GM19395 (cell line): ENCODE data around the gene PHACTR2.

ENCODE experiments used
- ATAC-seq: cut with Tn5 transposase; IDR thresholded peaks from one replicate; pipeline ENCODE4 v1.9.1; 2021; ENCODE audit warnings: mild to moderate bottlenecking, moderate library complexity; ENCODE audit not compliant: unreplicated experiment

Gene PHACTR2

GRCh38 chr6:143674483-143675381, 3.0 kb upstream of the PHACTR2 start:
- no peak for ATAC-seq

DNA sequence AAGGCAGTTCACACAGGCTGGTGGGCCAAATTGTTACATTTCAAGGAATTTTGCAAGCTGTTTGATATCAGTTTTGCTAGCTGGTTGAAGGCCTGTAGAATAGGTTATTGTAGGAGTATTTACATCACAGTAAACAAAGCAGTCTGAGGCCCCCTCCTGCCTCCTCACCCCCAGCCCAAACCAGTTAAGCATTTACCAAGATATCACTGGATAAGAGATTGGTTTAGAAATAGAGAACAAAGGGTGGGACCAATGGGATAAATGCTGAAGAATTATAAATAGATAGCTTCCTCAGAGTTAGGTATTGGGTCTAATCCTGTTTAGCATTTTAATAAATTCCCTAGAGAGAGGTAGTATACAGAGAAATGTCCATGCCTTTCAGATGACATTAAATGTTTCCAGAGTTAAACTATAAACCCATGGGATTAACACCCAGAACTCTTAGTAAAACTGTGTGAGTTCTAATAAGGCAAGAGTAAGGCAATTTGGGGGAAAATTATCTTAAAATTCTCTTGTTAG, 2.3 kb upstream of the PHACTR2 start:
- ATAC-seq: no peak

- ATAC-seq: no peak
Measured at GRCh38 chr6:143675946-143676345, 1.8 kb upstream of the PHACTR2 start.

- no peak for ATAC-seq
Measured at GRCh38 chr6:143676437-143677045, 1.2 kb upstream of the PHACTR2 start.

DNA sequence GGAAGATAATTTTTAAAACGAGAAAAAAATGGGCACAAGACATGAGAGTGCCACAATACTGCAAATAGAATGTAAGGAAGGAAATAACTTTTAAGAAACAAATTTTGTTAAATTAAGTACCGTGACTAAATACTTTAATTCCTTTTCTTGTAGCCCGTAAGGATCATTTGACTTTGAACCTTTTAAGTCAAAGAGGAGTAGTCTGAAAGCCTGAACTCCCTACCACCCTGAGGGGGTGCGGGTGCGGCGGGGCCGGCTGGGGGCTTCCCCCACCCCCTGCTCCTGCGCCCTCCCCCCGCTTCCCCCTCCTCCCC, 231 bp upstream of the PHACTR2 start:
- ATAC-seq: no peak

GRCh38 chr6:143679041-143679440, 1.3 kb downstream of the PHACTR2 start:
- no peak for ATAC-seq

DNA sequence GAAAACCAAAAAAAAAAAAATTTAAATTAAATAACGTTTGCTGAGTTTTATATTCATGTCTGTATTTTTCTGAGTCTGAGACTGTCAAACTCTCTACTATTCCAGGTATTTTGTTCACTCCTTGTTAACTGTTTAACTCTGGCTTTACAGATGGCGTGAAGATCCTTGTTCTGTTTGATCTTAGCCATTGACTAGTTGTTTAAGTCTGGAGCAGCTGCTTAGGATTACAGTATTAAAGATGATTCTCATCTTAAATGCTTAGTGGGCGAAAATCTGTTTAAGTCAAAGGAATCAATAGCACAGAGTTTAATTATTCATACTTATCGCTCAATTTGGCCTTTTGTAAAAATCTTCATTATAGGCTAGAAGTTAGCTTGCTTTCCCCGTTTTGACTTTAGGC, 2.4 kb downstream of the PHACTR2 start:
- ATAC-seq: no peak

- ATAC-seq: no peak
Measured at GRCh38 chr6:143682805-143683204, 5.0 kb downstream of the PHACTR2 start.

DNA sequence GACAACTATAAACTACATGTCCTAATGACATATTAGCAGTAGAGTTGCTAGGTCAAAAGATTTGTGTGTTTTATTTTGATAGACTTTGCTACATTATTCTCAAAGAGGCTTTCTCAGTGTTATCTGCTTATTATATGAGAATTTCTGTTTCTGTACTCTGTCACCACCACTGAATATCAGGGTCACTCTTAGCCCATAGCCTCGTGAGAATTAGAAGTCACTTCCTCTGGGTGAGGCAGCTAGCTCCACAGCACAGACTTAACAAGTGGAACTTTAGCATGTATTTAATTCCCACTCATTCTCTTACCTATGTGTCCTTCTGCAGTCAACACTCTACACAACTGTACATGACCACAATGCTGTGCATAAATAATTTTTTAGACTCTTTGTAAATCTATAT, 6.7 kb downstream of the PHACTR2 start:
- no peak for ATAC-seq

GRCh38 chr6:143685653-143686052, 7.9 kb downstream of the PHACTR2 start:
- ATAC-seq: no peak

GRCh38 chr6:143687591-143687990, 9.8 kb downstream of the PHACTR2 start:
- no peak for ATAC-seq

- no peak for ATAC-seq
Measured at GRCh38 chr6:143688681-143689080, 10.9 kb downstream of the PHACTR2 start.

GRCh38 chr6:143689852-143690251, 12.1 kb downstream of the PHACTR2 start:
- no peak for ATAC-seq

DNA sequence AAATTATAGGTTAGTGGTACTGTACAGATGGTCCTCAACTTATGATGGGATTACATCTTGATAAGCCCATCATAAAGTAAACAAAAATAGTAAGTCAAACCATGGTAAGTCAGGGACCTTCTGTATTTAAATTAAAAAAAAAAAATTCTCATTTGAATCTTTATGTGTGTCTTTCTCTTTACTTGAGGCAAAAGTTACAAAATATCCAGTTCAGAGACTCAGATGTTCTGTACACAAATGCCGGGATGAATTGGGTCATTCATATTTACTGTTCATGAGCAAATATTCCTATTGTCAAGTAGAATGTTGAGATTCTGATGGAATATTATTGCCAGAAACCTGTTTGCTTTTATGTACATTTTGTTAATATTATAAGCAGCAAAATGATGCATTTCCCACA, 13.4 kb downstream of the PHACTR2 start:
- ATAC-seq: no peak

DNA sequence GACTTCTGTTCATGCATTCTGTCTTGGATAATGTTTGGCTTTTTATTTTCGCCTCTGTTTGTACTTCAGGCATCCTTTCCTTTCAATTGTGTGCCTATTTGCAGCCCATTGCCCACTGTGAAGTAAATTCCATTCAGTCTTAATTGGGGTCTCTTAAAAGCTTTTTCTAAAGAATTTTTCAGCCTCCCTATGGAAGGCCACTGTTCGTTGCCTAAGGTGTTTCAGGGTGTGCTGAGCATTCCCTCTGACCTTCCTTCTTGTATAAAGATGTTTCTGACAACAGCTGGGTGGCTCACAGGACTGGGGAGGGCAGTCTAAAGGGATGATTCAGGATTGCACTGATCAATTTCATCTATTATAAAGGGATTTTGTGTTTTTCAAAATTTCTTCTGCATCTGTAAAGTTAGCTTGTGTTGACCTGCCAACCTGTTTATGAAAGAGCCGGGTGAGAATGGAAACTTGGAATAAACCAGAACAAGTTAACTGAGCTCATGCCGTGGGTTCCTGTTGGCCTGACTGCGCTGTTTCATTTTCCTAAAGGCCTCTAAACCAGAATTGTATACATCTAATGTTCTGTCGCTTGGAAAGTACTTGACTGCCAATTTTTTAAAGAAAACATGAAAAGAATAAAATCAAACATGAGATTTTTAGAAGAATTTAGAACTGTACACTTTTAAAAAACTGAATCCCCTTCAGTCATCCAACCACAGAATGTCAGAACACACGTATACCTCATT, 14.3 kb downstream of the PHACTR2 start:
- no peak for ATAC-seq

- ATAC-seq: no peak
Measured at GRCh38 chr6:143692696-143693095, 14.9 kb downstream of the PHACTR2 start.

- no peak for ATAC-seq
Measured at GRCh38 chr6:143694013-143694412, 16.2 kb downstream of the PHACTR2 start.

DNA sequence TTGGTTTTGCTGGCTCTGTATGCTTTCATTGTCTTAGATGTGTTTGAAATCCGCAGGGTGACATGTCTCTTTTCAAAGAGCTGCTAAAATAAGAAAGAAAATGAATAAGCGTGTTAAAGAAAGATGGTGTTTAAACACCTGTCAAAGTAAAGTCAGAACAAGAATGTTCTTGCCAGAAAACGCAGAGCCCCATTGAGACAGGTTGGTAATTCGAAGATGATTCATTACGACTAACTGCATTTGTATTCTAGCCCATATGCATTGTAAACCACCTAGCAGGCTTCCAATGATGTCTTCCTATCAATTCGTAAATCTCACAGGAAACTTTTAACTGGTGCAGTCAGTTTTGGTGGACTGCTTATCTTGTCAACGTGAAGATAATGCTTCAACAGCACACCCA, 16.8 kb downstream of the PHACTR2 start:
- no peak for ATAC-seq

GRCh38 chr6:143695130-143695968, 17.6 kb downstream of the PHACTR2 start:
- ATAC-seq: no peak

DNA sequence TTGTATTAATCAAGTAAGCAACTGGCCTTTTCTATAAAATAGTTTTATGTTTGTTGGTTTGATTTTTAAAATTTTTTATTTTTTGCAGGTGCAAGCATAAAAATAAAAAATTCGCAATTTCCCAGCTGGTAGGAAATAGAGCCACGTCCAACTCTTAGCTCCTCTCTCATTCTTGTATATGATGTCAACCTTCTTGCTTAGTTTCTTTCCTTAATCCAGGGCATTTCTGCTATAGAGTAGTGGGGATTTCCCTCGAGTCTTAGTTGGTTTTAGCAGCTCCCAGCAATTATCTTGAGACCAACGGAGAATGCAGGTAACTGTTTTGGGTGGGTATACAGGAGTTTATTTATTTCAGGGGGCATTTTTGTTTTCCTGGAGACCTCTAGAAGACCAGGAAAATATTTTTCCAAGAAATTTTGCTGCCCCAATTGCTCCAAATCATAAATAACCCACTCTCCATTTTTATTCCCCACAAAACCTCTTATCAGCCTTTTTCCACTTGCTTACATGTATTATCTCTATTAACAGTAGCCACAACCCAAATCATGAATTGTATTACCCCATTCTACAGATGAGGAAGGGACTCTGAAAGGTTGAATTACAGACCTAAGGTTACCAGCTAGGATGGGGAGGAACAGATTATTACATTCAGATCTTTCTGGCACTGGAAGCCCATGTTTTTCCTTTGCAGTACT, 18.4 kb downstream of the PHACTR2 start:
- ATAC-seq: no peak
